Right renal pelvis (tissue), 4 donors: ENCODE measurements around the gene CRNKL1. TPM values are rescaled to one million over a fixed set of nuclear protein-coding genes. Genes with fewer than 3 reads are reported as not detected.

Experiments used
- DNase-seq, 4 donors: peaks; one replicate each; pipeline ENCODE4 v3.0.0-alpha.2; 2013; ENCODE audit warnings: low read depth in 4 of 4, low spot score in 3 of 4, missing footprints in 1 of 4
- polyA plus RNA-seq, 4 donors: library from polyadenylated mRNA; unstranded; fragments of 120-200 nt; gene quantifications; one replicate each; pipeline ENCODE4 v1.2.1, GENCODE V29; 2013; ENCODE audit not compliant: insufficient read length in 4 of 4

The CRNKL1 gene
- polyA plus RNA-seq, 4 donors: 40.9 to 43.8 (median 43.1) TPM

GRCh38 chr20:19986419-19986818, 65.8 kb downstream of the CRNKL1 start:
- DNase-seq: no peak

Other genes starting within 250 kb of the CRNKL1 start
- gene NAA20, start 35.1 kb downstream of the CRNKL1 start, polyA plus RNA-seq: 100 to 1,000 TPM in 3 of 4 donors, 10 to 100 TPM in 1; 92.7 to 106 (median 105) TPM
- 1 to 10 TPM; 2.6 to 4.0 (median 3.3) TPM for gene CFAP61, start 66 bp upstream of the CRNKL1 start, polyA plus RNA-seq